ENCODE results near the gene HTRA1.

The HTRA1 gene

DNA sequence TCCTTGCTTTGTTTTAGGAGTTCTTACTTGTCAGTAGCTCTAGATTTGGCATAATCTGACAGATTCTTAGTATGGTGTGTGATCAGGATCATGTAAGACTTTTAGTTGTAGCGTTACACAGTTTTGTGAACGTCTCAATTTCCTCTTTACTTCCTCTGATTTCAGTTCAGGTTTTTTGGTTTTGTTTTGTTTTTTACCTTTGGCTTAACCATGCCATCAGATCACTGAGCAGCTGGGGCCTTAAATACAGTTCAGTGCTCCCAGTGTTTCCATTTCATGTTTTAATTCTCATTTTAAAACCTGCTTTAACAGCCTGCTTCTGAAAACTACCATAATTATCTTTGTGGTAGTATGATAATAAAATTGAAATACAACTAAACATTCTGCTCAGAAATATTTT lies 34.1 kb upstream of the HTRA1 start:
- Histone ChIP-seq H3K4me3 (ENCODE audit: low read length) (no peak overlapping the region), H3K27me3 (replicated peaks; ENCODE audit: control insufficient read depth, insufficient read depth, low read length) (no peaks in the 10 kb centered on the region), H3K9me3 (ENCODE audit: control insufficient read depth, low read length) (no peaks in the 10 kb centered on the region), H3K36me3 (ENCODE audit: control insufficient read depth, insufficient read depth, low read length, severe bottlenecking) (peaks cover 25% of the 10 kb centered on the region), H3K4me1 (ENCODE audit: control insufficient read depth, insufficient read depth, low read length) (peaks cover 3% of the 10 kb centered on the region), H3K9ac (ENCODE audit: low read length) (no peak overlapping the region)
- no peak for DNase-seq (ENCODE audit: low read depth)

DNA sequence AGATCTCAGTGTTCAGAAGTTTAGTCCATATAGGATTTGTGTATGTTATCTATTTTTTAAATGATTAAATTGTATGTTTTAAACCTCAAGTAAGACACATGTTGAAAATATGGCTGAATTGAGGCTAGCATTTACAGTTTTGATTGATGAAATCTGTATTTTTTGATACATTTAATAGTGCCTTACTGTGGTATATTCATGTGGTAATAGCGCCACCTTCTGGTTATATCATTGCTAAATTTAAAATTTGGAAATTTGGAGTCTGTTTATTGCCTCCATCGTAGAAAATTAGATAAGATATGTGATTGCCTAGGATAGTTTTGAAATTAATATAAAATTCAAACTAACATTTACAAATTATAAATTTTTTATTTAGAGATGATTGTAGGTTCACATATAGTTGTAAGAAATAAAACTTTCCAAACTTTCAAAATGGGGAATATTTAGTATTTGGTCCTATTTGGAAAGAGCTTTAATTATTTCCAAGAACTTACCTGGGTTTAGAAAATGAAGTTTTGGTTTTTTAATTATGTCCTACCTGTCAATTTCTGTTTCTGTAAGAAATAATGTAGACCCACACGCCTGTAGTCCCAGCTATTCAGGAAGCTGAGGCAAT lies 26.0 kb upstream of the HTRA1 start:
- peak; percentile 90 for DNase-seq (ENCODE audit: low read depth)
- no peak overlapping the region for H3K9ac ChIP-seq (ENCODE audit: low read length)
- H3K4me1 ChIP-seq (ENCODE audit: control insufficient read depth, insufficient read depth, low read length) = no peaks in the 10 kb centered on the region
- no peaks in the 10 kb centered on the region for H3K36me3 ChIP-seq (ENCODE audit: control insufficient read depth, insufficient read depth, low read length, severe bottlenecking)
- H3K27me3 ChIP-seq (replicated peaks; ENCODE audit: control insufficient read depth, insufficient read depth, low read length) = no peaks in the 10 kb centered on the region
- H3K4me3 ChIP-seq (ENCODE audit: low read length) = no peak overlapping the region
- H3K9me3 ChIP-seq (ENCODE audit: control insufficient read depth, low read length) = no peaks in the 10 kb centered on the region

DNA sequence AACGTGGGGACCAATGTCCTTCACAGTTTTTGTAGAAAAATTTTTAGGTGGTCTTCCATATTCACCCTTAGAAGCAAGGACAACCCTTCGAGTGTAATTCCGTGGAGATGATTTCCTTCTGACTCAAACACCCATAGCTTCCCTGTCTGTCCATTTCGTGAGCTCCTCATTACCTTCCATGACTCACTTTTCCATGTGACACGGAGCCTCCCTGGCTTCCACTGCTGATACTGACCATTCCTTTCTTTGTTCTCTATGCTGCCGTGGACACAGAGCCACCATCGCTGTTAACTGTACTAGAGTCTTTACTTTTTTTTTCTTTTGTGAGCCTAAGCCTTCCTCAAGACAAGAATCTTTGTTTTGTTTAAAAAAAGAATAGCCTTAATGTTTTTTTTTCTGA lies 19.4 kb upstream of the HTRA1 start:
- Histone ChIP-seq H3K27me3 (replicated peaks; ENCODE audit: control insufficient read depth, insufficient read depth, low read length) (no peaks in the 10 kb centered on the region), H3K4me1 (ENCODE audit: control insufficient read depth, insufficient read depth, low read length) (no peaks in the 10 kb centered on the region), H3K4me3 (ENCODE audit: low read length) (no peak overlapping the region), H3K36me3 (ENCODE audit: control insufficient read depth, insufficient read depth, low read length, severe bottlenecking) (no peaks in the 10 kb centered on the region), H3K9me3 (ENCODE audit: control insufficient read depth, low read length) (no peaks in the 10 kb centered on the region), H3K9ac (ENCODE audit: low read length) (no peak overlapping the region)
- peak; percentile 30 for DNase-seq (ENCODE audit: low read depth)

DNA sequence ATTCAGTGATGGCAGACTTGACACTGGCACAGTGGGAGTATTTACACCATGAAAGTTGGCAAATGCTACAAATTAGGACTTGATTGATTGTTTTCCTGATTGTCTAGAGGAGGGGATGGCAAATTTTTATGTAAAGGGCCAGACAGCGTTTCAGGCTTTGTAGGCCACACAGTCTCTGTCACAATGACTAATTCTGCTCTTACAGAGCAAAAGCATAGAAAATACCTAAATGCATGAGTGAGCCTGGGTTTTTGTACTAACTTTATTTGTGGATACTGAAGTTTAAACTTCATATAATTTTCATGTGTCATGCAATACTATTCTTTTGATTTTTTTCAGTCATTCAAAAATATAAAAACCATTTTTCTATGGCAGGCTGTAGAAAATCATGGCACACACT lies 15.9 kb upstream of the HTRA1 start:
- Histone ChIP-seq H3K9me3 (ENCODE audit: control insufficient read depth, low read length) (no peaks in the 10 kb centered on the region), H3K27me3 (replicated peaks; ENCODE audit: control insufficient read depth, insufficient read depth, low read length) (no peaks in the 10 kb centered on the region), H3K9ac (ENCODE audit: low read length) (no peak overlapping the region), H3K4me3 (ENCODE audit: low read length) (no peak overlapping the region), H3K36me3 (ENCODE audit: control insufficient read depth, insufficient read depth, low read length, severe bottlenecking) (no peaks in the 10 kb centered on the region), H3K4me1 (ENCODE audit: control insufficient read depth, insufficient read depth, low read length) (no peaks in the 10 kb centered on the region)
- DNase-seq (ENCODE audit: low read depth) = peak; percentile 39

DNA sequence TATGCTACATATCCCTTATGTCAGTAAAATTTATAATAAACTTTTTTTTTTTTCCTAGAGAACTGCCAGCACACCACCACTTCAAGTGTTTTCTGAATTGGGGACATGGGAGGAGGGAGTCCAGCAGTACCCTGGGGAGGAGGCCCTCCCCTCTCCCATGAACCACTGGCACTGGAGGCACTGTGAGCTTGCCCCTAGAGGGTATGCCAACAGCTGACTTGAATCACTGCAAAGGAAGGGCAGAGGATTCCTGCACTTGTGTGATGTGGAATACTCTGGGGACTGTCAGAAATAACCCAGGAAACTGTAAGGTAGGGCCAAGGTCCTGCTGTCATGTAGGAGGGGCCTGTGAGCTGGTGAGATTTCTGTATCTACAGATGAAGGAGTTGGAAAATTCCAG lies 15.4 kb upstream of the HTRA1 start:
- no peaks in the 10 kb centered on the region for H3K4me1 ChIP-seq (ENCODE audit: control insufficient read depth, insufficient read depth, low read length)
- DNase-seq (ENCODE audit: low read depth) = no peak
- H3K9ac ChIP-seq (ENCODE audit: low read length) = no peak overlapping the region
- no peaks in the 10 kb centered on the region for H3K27me3 ChIP-seq (replicated peaks; ENCODE audit: control insufficient read depth, insufficient read depth, low read length)
- no peaks in the 10 kb centered on the region for H3K36me3 ChIP-seq (ENCODE audit: control insufficient read depth, insufficient read depth, low read length, severe bottlenecking)
- H3K9me3 ChIP-seq (ENCODE audit: control insufficient read depth, low read length) = no peaks in the 10 kb centered on the region
- H3K4me3 ChIP-seq (ENCODE audit: low read length) = no peak overlapping the region

DNA sequence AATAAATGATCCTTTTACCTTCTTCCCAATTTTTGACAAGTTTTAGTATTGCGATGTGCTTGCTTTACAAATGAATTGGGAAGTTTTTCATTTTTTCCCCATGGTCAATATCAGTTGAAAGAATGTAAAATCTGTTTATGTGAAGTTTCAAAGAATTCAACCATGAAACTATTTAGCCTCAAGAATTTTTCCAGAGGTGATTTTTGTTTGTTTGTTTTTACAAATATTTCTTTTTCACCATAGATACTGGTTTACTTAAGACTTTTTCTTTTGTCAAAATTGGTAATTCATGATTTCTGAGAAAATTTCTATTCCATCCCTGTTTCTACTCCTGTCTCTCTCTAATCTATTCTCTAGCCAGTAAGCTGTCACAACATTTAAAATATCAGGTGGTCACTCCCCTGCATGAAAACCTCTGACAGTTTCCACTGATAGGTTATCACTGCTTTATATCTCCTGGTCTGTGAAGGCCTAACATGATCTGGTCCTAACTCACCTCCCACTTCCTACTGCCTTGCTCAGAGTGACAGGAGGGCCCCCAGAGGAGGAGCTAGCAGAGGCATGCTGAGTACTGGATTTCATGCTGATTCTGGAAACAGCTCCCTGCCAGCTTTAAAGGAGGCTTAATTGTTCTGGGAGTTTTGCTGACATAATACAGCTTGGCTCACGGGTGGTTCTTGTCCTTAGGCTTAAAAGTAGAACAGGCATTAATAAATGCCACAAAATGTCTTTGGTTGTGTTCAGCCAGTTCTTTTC lies 14.5 kb upstream of the HTRA1 start:
- peak; percentile 70 for DNase-seq (ENCODE audit: low read depth)
- Histone ChIP-seq H3K9me3 (ENCODE audit: control insufficient read depth, low read length) (no peaks in the 10 kb centered on the region), H3K36me3 (ENCODE audit: control insufficient read depth, insufficient read depth, low read length, severe bottlenecking) (no peaks in the 10 kb centered on the region)

DNA sequence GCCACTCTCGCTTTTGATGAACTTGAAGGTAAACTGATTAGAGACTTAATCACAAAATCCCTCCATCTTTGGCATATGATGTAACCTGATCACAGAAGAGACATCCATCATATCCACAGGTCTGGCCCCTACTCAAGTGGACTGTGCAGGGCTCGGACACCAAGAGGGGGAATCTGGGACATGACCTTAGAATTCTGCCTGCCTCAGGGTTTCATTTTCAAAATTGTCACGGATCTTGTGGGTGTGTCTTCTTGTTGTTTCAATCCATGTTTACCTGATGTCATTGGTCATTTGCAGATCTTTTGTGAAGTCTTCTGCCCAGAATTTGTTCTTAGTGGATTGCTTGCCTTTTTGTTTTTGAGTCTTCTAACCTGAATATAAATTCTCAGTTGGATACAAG lies 12.8 kb upstream of the HTRA1 start:
- no peaks in the 10 kb centered on the region for H3K9me3 ChIP-seq (ENCODE audit: control insufficient read depth, low read length)
- no peak overlapping the region for H3K4me3 ChIP-seq (ENCODE audit: low read length)
- DNase-seq (ENCODE audit: low read depth) = no peak
- H3K27me3 ChIP-seq (replicated peaks; ENCODE audit: control insufficient read depth, insufficient read depth, low read length) = no peaks in the 10 kb centered on the region
- H3K36me3 ChIP-seq (ENCODE audit: control insufficient read depth, insufficient read depth, low read length, severe bottlenecking) = no peaks in the 10 kb centered on the region
- no peak overlapping the region for H3K9ac ChIP-seq (ENCODE audit: low read length)
- no peaks in the 10 kb centered on the region for H3K4me1 ChIP-seq (ENCODE audit: control insufficient read depth, insufficient read depth, low read length)

More for the DNA sequence above, 14.5 kb upstream of the HTRA1 start:
- Histone ChIP-seq H3K9ac (ENCODE audit: low read length) (no peak overlapping the region), H3K4me3 (ENCODE audit: low read length) (no peak overlapping the region), H3K27me3 (replicated peaks; ENCODE audit: control insufficient read depth, insufficient read depth, low read length) (no peaks in the 10 kb centered on the region), H3K4me1 (ENCODE audit: control insufficient read depth, insufficient read depth, low read length) (no peaks in the 10 kb centered on the region)

DNA sequence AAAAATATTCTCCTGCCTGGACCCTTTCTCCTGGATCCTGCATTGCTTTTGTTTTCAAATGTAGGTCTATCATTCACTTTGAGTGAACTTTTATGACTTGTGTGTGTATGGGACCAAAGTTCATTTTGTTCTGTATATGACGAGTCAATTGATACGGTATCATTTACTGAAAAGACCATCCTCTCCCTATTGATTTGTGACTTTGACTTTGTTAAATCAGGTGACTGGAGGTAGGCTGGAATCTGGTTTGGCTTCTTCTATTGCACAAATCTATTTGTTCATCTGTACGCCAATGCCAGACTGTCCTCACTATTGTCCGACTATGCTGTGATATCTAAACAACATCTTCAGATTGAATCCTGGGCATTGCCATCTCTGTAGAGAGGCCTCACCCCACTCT lies 12.2 kb upstream of the HTRA1 start:
- H3K9ac ChIP-seq (ENCODE audit: low read length) = no peak overlapping the region
- H3K27me3 ChIP-seq (replicated peaks; ENCODE audit: control insufficient read depth, insufficient read depth, low read length) = no peaks in the 10 kb centered on the region
- DNase-seq (ENCODE audit: low read depth) = no peak
- no peaks in the 10 kb centered on the region for H3K9me3 ChIP-seq (ENCODE audit: control insufficient read depth, low read length)
- H3K36me3 ChIP-seq (ENCODE audit: control insufficient read depth, insufficient read depth, low read length, severe bottlenecking) = no peaks in the 10 kb centered on the region
- H3K4me1 ChIP-seq (ENCODE audit: control insufficient read depth, insufficient read depth, low read length) = no peaks in the 10 kb centered on the region
- H3K4me3 ChIP-seq (ENCODE audit: low read length) = no peak overlapping the region

DNA sequence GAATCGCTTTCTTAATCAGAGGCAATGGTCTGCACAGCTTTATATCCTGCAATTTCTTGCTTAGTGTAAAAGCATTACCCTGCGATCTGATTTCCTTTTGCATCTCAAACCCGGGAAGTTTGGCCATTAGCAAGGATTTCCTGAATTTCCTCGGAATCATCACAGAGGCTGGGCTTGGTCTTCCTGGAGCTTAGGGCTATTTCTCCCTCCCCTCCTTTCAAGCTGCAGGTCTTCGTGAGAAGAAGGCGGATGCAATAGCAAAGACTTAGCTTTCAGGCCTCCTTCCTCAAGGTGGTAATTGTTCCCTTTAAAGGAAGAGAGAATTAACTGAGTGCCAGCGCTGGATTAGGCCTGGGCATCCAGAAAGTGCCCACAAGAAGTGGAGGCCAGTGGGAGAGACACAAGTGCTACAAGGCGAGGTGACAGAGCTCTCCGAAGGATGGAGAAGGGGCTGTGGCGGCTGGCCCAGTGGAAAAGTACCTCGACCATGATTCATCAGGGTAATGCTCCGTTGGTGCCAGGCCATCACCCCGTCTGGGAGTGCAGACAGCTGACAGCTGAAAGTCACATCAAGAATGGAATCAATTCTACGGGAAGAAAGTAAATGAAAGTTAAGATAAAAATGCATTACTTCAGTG lies 10.9 kb upstream of the HTRA1 start:
- H3K4me1 ChIP-seq (ENCODE audit: control insufficient read depth, insufficient read depth, low read length) = no peaks in the 10 kb centered on the region
- H3K9ac ChIP-seq (ENCODE audit: low read length) = no peak overlapping the region
- no peak overlapping the region for H3K4me3 ChIP-seq (ENCODE audit: low read length)
- H3K9me3 ChIP-seq (ENCODE audit: control insufficient read depth, low read length) = no peaks in the 10 kb centered on the region
- no peaks in the 10 kb centered on the region for H3K27me3 ChIP-seq (replicated peaks; ENCODE audit: control insufficient read depth, insufficient read depth, low read length)
- no peaks in the 10 kb centered on the region for H3K36me3 ChIP-seq (ENCODE audit: control insufficient read depth, insufficient read depth, low read length, severe bottlenecking)
- DNase-seq (ENCODE audit: low read depth) = no peak

DNA sequence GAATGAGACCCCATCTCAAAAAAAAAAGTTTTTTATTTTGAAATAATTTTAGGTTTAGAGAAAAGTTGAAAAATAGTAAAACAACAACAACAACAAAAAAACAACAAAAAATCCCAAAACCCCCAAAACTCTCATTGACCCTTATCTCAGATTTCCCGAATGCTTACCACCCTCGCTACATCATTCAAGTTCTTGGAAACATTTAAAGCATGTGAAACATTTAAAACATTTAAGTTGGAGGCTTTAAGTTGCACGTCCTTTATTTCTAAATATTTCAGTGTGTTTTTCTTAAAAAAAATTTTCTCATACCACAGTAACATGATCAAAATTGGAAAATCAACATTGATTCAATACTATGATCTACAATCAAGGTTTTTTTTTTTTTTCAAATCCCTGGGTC lies 7.3 kb upstream of the HTRA1 start:
- Histone ChIP-seq H3K4me3 (ENCODE audit: low read length) (no peak overlapping the region), H3K36me3 (ENCODE audit: control insufficient read depth, insufficient read depth, low read length, severe bottlenecking) (no peaks in the 10 kb centered on the region), H3K4me1 (ENCODE audit: control insufficient read depth, insufficient read depth, low read length) (no peaks in the 10 kb centered on the region), H3K27me3 (replicated peaks; ENCODE audit: control insufficient read depth, insufficient read depth, low read length) (no peaks in the 10 kb centered on the region), H3K9me3 (ENCODE audit: control insufficient read depth, low read length) (no peaks in the 10 kb centered on the region), H3K9ac (ENCODE audit: low read length) (no peak overlapping the region)
- DNase-seq (ENCODE audit: low read depth) = peak; percentile 44

DNA sequence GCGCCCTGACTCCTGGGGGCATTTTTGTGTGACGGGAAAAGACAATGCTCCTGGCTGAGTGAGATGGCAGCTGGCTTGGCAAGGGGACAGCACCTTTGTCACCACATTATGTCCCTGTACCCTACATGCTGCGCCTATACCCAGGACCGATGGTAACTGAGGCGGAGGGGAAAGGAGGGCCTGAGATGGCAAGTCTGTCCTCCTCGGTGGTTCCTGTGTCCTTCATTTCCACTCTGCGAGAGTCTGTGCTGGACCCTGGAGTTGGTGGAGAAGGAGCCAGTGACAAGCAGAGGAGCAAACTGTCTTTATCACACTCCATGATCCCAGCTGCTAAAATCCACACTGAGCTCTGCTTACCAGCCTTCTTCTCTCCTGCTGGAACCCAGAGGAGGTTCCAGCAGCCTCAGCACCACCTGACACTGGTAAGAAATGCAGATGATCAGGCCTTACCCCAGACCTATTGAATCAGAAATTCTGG lies 6.7 kb upstream of the HTRA1 start, which contains the start of gene ARMS2:
Gene ARMS2, plus strand, starts transcription at position 51 of the 478 bp plus-strand sequence. Its CDS starts 75 bp downstream, at position 126.
- Histone ChIP-seq H3K27me3 (replicated peaks; ENCODE audit: control insufficient read depth, insufficient read depth, low read length) (no peaks in the 10 kb centered on the region), H3K4me3 (ENCODE audit: low read length) (no peak within 1 kb of the TSS), H3K4me1 (ENCODE audit: control insufficient read depth, insufficient read depth, low read length) (no peaks in the 10 kb centered on the region), H3K36me3 (ENCODE audit: control insufficient read depth, insufficient read depth, low read length, severe bottlenecking) (no peaks in the 10 kb centered on the region), H3K9me3 (ENCODE audit: control insufficient read depth, low read length) (no peaks in the 10 kb centered on the region), H3K9ac (ENCODE audit: low read length) (no peak within 1 kb of the TSS)
- no peak for DNase-seq (ENCODE audit: low read depth)

Measured in adipocyte (in vitro differentiated cells).